Loucy (cell line): ENCODE measurements around the gene PEAR1.

Experiments
- H2AFZ ChIP-seq: fragments of 200-600 bp; sonication (generic); 2 replicates; pipeline ENCODE4 v1.6.0; 2016; ENCODE audit warnings: antibody characterized with exemption, mild to moderate bottlenecking, low read length, moderate library complexity
- H3F3A ChIP-seq: fragments of 200-600 bp; 2 replicates; pipeline ENCODE4 v1.6.0; 2016; ENCODE audit warnings: antibody characterized with exemption, low read depth, mild to moderate bottlenecking
- H3K27me3 ChIP-seq: fragments of 200-600 bp; sonication (generic); 2 replicates; pipeline ENCODE4 v1.6.1; 2014; ENCODE audit warnings: low read length, mild to moderate bottlenecking; ENCODE audit not compliant: insufficient read depth, poor library complexity, severe bottlenecking
- H3K36me3 ChIP-seq: fragments of 200-600 bp; sonication (generic); 2 replicates; pipeline ENCODE4 v1.6.1; 2016; ENCODE audit warnings: low read length; ENCODE audit not compliant: insufficient read depth
- H3K4me1 ChIP-seq: fragments of 200-600 bp; sonication (generic); 2 replicates; pipeline ENCODE4 v1.5.1; 2014; ENCODE audit warnings: low read length, mild to moderate bottlenecking; ENCODE audit not compliant: insufficient read depth, poor library complexity, severe bottlenecking
- H3K4me2 ChIP-seq: fragments of 200-600 bp; sonication (generic); 2 replicates; pipeline ENCODE4 v1.6.0; 2014; ENCODE audit warnings: antibody characterized with exemption, low read length, low read depth, mild to moderate bottlenecking; ENCODE audit not compliant: poor library complexity, severe bottlenecking
- H3K4me3 ChIP-seq: fragments of 200-600 bp; sonication (generic); 2 replicates; pipeline ENCODE4 v1.5.1; 2014; ENCODE audit warnings: low read length, mild to moderate bottlenecking, mixed read lengths; ENCODE audit not compliant: poor library complexity, severe bottlenecking
- H3K79me2 ChIP-seq: fragments of 200-600 bp; sonication (generic); 2 replicates; pipeline ENCODE4 v1.6.1; 2014; ENCODE audit warnings: low read length; ENCODE audit not compliant: insufficient read depth
- H3K9ac ChIP-seq: fragments of 200-600 bp; sonication (generic); 2 replicates; pipeline ENCODE4 v1.6.0; 2014; ENCODE audit warnings: mild to moderate bottlenecking, low read depth, low read length, moderate library complexity; ENCODE audit not compliant: poor library complexity, severe bottlenecking
- H3K9me2 ChIP-seq: fragments of 200-600 bp; sonication (generic); replicated peaks from 2 replicates; pipeline ENCODE4 v1.6.1; 2016; ENCODE audit warnings: low read depth, low read length, mixed read lengths
- H3K9me3 ChIP-seq: fragments of 200-600 bp; sonication (generic); 2 replicates; pipeline ENCODE4 v1.6.1; 2014; ENCODE audit warnings: mild to moderate bottlenecking, antibody characterized with exemption, low read length, low read depth; ENCODE audit not compliant: insufficient read depth
- H4K20me1 ChIP-seq: fragments of 200-600 bp; sonication (generic); 2 replicates; pipeline ENCODE4 v1.6.0; 2014; ENCODE audit warnings: antibody characterized with exemption, low read length, mild to moderate bottlenecking; ENCODE audit not compliant: insufficient read depth, poor library complexity, severe bottlenecking
- EZH2phosphoT487 ChIP-seq: fragments of 200-600 bp; IDR thresholded peaks from 2 replicates; pipeline ENCODE4 v1.6.1; 2018; ENCODE audit warnings: antibody characterized with exemption, mild to moderate bottlenecking, moderate library complexity, borderline replicate concordance
- TF ChIP-seq, protein P1 (sequence below): fragments of 200-600 bp; sonication (generic); conservative IDR thresholded peaks from 2 replicates; pipeline ENCODE4 v1.5.1; 2014; ENCODE audit warnings: mild to moderate bottlenecking, antibody characterized with exemption, low read length

Gene PEAR1

DNA sequence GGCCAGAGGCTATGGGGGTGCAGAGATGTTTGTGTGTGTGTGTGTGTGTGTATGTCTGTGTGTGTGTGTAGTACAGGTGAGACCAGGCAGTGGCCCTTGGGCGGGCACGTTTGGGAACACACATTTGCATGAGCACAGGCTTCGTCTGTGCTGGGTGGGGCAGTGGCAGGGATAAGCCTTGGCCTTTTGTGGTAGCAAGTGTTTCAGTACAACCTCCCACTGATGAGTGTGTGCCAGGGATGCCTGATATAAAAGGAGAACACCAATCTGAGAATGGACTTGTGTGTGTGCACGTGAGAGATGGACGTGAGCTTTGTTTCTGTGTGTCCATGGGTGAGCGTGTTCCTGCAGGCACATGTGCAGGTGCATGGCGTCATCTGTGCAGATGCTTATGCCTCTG lies 29.9 kb upstream of the PEAR1 start:
- H2AFZ ChIP-seq: peak overlapping the region; percentile 30; the same call in 1 of the 2 replicates
- H3K79me2 ChIP-seq: no peaks in the 10 kb centered on the region
- H3K27me3 ChIP-seq: no peaks in the 10 kb centered on the region
- H3K9ac ChIP-seq: peak overlapping the region; percentile 50
- H3K4me1 ChIP-seq: peaks cover 64% of the 10 kb centered on the region
- no peaks in the 10 kb centered on the region for H3F3A ChIP-seq
- peak overlapping the region; percentile 20 for H3K4me3 ChIP-seq
- no peaks in the 10 kb centered on the region for H3K9me3 ChIP-seq
- H4K20me1 ChIP-seq: no peaks in the 10 kb centered on the region
- H3K9me2 ChIP-seq: no peaks in the 10 kb centered on the region
- peak overlapping the region; percentile 51 for H3K4me2 ChIP-seq
- H3K36me3 ChIP-seq: no peaks in the 10 kb centered on the region
- TF ChIP-seq, protein P1, sequence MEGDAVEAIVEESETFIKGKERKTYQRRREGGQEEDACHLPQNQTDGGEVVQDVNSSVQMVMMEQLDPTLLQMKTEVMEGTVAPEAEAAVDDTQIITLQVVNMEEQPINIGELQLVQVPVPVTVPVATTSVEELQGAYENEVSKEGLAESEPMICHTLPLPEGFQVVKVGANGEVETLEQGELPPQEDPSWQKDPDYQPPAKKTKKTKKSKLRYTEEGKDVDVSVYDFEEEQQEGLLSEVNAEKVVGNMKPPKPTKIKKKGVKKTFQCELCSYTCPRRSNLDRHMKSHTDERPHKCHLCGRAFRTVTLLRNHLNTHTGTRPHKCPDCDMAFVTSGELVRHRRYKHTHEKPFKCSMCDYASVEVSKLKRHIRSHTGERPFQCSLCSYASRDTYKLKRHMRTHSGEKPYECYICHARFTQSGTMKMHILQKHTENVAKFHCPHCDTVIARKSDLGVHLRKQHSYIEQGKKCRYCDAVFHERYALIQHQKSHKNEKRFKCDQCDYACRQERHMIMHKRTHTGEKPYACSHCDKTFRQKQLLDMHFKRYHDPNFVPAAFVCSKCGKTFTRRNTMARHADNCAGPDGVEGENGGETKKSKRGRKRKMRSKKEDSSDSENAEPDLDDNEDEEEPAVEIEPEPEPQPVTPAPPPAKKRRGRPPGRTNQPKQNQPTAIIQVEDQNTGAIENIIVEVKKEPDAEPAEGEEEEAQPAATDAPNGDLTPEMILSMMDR: no peak
- no peak for TF ChIP-seq EZH2phosphoT487

DNA sequence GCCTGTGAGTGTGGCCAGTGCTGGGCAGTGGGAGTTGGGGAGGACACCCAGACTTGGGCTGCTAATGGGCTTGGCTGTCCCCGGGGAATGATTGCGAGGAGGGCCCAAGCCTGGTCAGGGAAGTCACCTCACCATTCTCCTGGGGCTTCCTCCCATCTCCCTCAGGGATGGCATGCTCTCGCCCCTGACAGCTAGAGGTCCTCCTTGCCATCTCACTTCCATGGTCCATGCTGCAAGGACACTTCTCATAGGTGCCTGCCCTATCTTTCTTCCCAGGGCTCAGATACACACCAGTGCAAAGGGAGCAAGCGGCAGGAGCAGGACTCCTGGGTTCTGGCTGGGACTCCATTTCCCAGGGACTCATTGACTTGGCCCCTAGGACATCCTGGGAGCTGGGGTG lies 28.7 kb upstream of the PEAR1 start:
- Histone ChIP-seq H3K9ac (no peak overlapping the region), H2AFZ (no peak overlapping the region), H3K79me2 (no peaks in the 10 kb centered on the region), H3K4me1 (peaks cover 64% of the 10 kb centered on the region), H3K27me3 (no peaks in the 10 kb centered on the region), H3K36me3 (no peaks in the 10 kb centered on the region), H3K9me3 (no peaks in the 10 kb centered on the region), H3K9me2 (no peaks in the 10 kb centered on the region), H3K4me2 (no peak overlapping the region), H3K4me3 (no peak overlapping the region), H4K20me1 (no peaks in the 10 kb centered on the region), H3F3A (no peaks in the 10 kb centered on the region)
- TF ChIP-seq, protein P1: 0 out of 2 replicates have a peak, but pooled peaks have one; percentile 9
- no peak for TF ChIP-seq EZH2phosphoT487

DNA sequence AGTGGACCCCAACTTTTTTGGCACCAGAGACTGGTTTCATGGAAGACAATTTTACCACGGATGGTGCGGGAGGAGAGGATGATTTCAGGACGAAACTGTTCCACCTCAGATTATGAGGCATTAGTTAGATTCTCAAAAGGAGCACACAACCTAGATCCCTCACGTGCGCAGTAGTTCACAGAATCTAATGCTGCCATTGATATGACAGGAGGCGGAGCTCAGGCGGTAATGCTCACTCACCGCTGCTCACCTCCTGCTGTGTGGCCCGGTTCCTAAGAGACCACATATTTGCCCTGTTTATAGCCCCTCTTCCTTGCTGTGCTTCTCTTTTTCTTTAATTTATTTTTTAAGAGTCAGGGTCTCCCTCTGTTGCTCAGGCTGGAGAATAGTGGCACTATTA lies 28.3 kb upstream of the PEAR1 start:
- Histone ChIP-seq H3K4me1 (peaks cover 63% of the 10 kb centered on the region), H3F3A (no peaks in the 10 kb centered on the region), H3K9me2 (no peaks in the 10 kb centered on the region), H3K79me2 (no peaks in the 10 kb centered on the region), H2AFZ (no peak overlapping the region), H3K36me3 (no peaks in the 10 kb centered on the region), H3K4me2 (peak overlapping the region; percentile 71), H3K9ac (peak overlapping the region; percentile 15), H3K9me3 (no peaks in the 10 kb centered on the region), H3K27me3 (no peaks in the 10 kb centered on the region), H3K4me3 (no peak overlapping the region), H4K20me1 (no peaks in the 10 kb centered on the region)
- TF ChIP-seq, protein P1: no peak
- TF ChIP-seq EZH2phosphoT487: no peak
